WERI-Rb-1 (cell line): ENCODE results near the gene RIPK3.

Source experiments
- DNase-seq: peaks from one replicate; pipeline ENCODE4 v3.0.0-alpha.2; 2020
- H3K27ac ChIP-seq: fragments of 250-450 bp; sonication (Bioruptor Pico); 2 replicates; pipeline ENCODE4 v1.5.1; 2020; ENCODE audit warnings: mild to moderate bottlenecking, moderate library complexity
- H3K27me3 ChIP-seq: fragments of 250-450 bp; sonication (Bioruptor Pico); 2 replicates; pipeline ENCODE4 v1.5.1; 2021; ENCODE audit warnings: mild to moderate bottlenecking, low read depth, moderate library complexity; ENCODE audit not compliant: insufficient read depth, severe bottlenecking
- H3K36me3 ChIP-seq: fragments of 250-450 bp; sonication (Bioruptor Pico); 2 replicates; pipeline ENCODE4 v1.5.1; 2020; ENCODE audit warnings: mild to moderate bottlenecking, moderate library complexity
- H3K4me3 ChIP-seq: 2 replicates; pipeline ENCODE4 v1.5.1; 2011; ENCODE audit warnings: low read depth, mild to moderate bottlenecking, control low read depth, low read length
- H3K9me3 ChIP-seq: fragments of 250-450 bp; sonication (Bioruptor Pico); 2 replicates; pipeline ENCODE4 v1.5.1; 2021; ENCODE audit warnings: mild to moderate bottlenecking, moderate library complexity; ENCODE audit not compliant: severe bottlenecking
- CTCF ChIP-seq: IDR thresholded peaks from 2 replicates; pipeline ENCODE4 v1.5.1; 2011; ENCODE audit warnings: low read depth, mild to moderate bottlenecking, control low read depth, inconsistent platforms, low read length

RIPK3 gene

DNA sequence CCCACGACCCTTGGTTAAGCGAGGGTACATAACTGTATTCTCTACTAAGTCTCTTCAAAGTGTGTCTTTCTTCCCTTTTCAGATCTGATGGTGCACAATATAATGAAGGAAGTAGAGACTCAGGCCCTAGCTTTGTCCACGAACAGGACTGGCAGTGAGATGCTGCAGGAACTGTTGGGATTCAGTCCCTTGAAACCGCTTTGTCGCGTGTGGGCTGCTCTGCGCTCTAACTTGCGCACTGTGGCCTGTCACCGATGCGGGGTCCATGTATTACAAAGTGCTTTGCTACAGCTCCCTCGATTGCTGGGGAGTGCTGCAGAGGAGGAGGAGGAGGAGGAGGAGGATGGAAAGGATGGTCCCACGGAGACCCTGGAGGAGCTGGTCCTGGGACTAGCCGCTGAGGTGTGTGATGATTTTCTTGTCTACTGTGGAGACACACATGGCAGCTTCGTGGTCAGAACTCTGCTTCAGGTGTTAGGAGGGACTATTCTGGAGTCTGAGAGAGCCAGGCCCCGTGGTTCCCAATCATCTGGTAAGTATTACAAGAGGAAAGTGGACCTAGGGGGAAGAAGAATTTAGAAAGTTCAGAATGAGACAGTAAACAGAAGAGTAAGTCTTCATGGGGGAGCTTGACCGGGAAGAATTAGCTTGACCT lies 39.3 kb downstream of the RIPK3 start:
- Histone ChIP-seq H3K27me3 (no peaks in the 10 kb centered on the region), H3K4me3 (peak overlapping the region; percentile 94), H3K36me3 (peaks cover 56% of the 10 kb centered on the region), H3K27ac (peak overlapping the region; percentile 67), H3K9me3 (no peaks in the 10 kb centered on the region)
- DNase-seq: no peak
- TF ChIP-seq CTCF: no peak

DNA sequence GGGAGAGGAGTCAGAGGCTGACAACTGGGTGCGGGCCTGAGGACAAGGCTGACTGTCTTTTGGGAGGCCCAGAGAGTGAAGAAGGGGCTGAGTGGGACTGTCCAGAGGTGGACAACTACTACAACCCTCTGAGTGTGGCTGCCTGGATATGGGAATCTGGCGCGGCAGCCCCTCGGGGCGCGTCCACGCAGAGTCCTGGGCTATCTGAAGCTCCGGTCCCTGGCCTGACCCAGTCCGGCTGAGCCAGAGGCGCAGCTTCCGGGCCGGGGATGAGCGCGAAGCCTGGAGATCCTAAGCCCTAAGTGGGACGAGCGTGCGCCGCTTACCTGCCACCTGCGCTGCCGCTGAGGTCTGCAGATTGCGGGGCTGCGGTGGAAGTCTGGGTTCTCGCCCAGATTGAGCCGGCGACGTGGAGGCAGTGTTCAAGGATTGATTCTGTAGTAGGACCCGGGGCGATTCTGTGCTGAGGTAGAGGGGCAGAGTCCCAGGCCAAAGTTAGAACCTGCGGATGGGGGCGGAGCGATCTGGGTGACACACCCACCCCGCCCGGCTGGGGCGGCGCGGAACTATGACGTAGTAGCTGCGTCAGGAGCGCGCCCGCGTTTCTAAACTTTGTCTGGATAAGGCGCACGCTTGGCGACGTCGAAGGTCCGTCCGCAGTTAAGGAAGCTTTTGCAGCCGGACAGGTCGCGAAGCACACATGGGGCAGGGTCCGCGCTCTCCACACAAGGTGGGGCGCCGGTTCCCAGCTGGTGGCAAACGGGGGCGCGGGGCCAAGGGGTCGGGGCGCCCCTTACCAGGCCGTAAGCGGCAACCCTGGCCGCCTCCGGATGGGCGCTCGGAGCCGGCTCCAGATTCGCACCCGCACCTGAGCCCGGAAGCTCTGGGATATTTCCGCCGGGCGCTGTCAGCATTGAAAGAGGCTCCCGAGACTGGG lies 40.3 kb downstream of the RIPK3 start, which contains the start of the genes DHRS1 and NOP9:
TSS of gene DHRS1 (minus strand) at position 526 of the 937 bp plus-strand sequence. CDS start 674 bp downstream, outside the sequence.
TSS of gene NOP9 (plus strand) at position 596 of the 937 bp plus-strand sequence. CDS start at position 701, 105 bp downstream.
- H3K27ac ChIP-seq: peak within 1 kb of the TSS; percentile 67
- TF ChIP-seq CTCF: no peak
- H3K27me3 ChIP-seq: no peaks in the 10 kb centered on the region

GRCh38 chr14:24298892-24299254 lies 40.9 kb downstream of the RIPK3 start:
- Histone ChIP-seq H3K4me3 (peak overlapping the region; percentile 94), H3K27me3 (no peaks in the 10 kb centered on the region), H3K9me3 (no peaks in the 10 kb centered on the region), H3K36me3 (peaks cover 42% of the 10 kb centered on the region), H3K27ac (no peak overlapping the region; the same call in 1 of the 2 replicates)
- TF ChIP-seq CTCF: no peak
- DNase-seq: peak; percentile 33

More for the DNA sequence above, 40.3 kb downstream of the RIPK3 start, which contains the start of the genes DHRS1 and NOP9:
- Histone ChIP-seq H3K9me3 (no peaks in the 10 kb centered on the region), H3K4me3 (peak within 1 kb of the TSS; percentile 94), H3K36me3 (peaks cover 48% of the 10 kb centered on the region)
- DNase-seq: peak; percentile 88

DNA sequence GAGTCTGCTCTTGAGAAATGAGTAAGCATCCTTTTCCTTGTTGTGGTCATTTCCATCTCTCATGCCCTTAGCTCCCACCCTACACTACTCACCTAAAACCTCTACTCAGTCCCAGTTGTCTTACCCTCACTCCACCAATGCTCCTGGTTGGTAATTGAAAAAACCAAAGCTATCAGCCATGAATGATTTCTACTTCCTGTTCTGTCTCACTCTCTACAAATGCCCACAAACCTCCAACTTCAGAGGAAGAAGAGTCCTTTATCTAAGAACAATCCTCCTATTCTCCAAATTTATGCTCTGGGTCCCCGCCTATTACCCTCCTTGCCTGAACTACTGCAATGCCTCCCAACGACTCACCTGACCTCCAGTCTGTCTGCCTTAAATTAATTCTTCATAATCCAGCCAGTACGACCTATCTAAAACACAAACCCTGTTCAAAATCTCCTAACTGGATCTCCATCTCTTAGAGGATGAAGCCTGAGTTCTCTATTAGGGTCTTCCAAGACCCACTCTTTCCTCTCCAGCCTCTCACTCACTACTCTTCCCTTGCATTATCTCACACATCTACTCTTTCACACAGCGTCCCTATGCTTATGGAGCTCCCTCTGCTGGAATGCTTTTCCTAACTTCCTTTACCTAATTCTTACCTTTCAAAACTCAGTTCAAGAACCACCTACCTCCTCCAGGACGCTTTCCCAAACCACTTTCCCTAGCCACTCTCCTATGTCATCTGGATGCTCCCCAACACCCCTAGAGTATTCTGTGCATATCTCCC lies 42.4 kb downstream of the RIPK3 start:
- H3K36me3 ChIP-seq: peaks cover 27% of the 10 kb centered on the region
- no peaks in the 10 kb centered on the region for H3K27me3 ChIP-seq
- DNase-seq: peak; percentile 21
- no peak overlapping the region for H3K27ac ChIP-seq
- H3K9me3 ChIP-seq: no peaks in the 10 kb centered on the region
- peak; percentile 64 for TF ChIP-seq CTCF
- H3K4me3 ChIP-seq: no peak overlapping the region

- peak; percentile 65 for DNase-seq
- H3K27ac ChIP-seq: no peak overlapping the region
- peaks cover 18% of the 10 kb centered on the region for H3K36me3 ChIP-seq
- H3K9me3 ChIP-seq: no peaks in the 10 kb centered on the region
- TF ChIP-seq CTCF: peak; percentile 75
- H3K4me3 ChIP-seq: no peak overlapping the region
- H3K27me3 ChIP-seq: no peaks in the 10 kb centered on the region
Observed at GRCh38 chr14:24296341-24297157, 43.2 kb downstream of the RIPK3 start.
